HEK293 (cell line): Measurements from ENCODE around the gene AP1AR.

ENCODE experiments used
- CTCF ChIA-PET: fragments of 350-600 bp; formaldehyde crosslinking; extraction: SDS; loops from one replicate; lab custom pipeline; 2021; ENCODE audit warnings: antibody characterized with exemption; lab: Yijun Ruan, JAX
- POLR2A ChIA-PET: fragments of 300-600 bp; formaldehyde crosslinking; extraction: SDS; loops from one replicate; lab custom pipeline; 2020; ENCODE audit warnings: antibody characterized with exemption, inconsistent platforms; lab: Yijun Ruan, JAX
- H3K27ac ChIP-seq: fragments of 200-500 bp; sonication (Bioruptor generic); 2 replicates; pipeline ENCODE4 v1.5.1; 2014; ENCODE audit warnings: low read depth, low read length, control low read depth, inconsistent platforms; ENCODE audit errors: extremely low read depth
- H3K36me3 ChIP-seq, 2 experiments: fragments of 200-500 bp in 1 of 2; sonication (Bioruptor generic) in 1 of 2; 1 replicate in 1 of 2; 2 replicates in 1 of 2; pipeline ENCODE4 v1.5.1; 2014 to 2017; ENCODE audit warnings: inconsistent platforms in 2 of 2, low read length in 2 of 2; ENCODE audit not compliant: control insufficient read depth in 2 of 2, insufficient read depth in 1 of 2
- H3K4me1 ChIP-seq: fragments of 200-500 bp; sonication (Bioruptor generic); 2 replicates; pipeline ENCODE4 v1.5.1; 2014; ENCODE audit warnings: mild to moderate bottlenecking, low read length, inconsistent platforms; ENCODE audit not compliant: control insufficient read depth, insufficient read depth
- H3K4me3 ChIP-seq: 2 replicates; pipeline ENCODE4 v1.5.1; 2011; ENCODE audit warnings: low read depth, mild to moderate bottlenecking, control low read depth, low read length, moderate library complexity
- H3K9me3 ChIP-seq: fragments of 200-500 bp; sonication (Bioruptor generic); 2 replicates; pipeline ENCODE4 v1.5.1; 2014; ENCODE audit warnings: low read depth, low read length, inconsistent platforms; ENCODE audit not compliant: control insufficient read depth, insufficient read depth
- AEBP2 ChIP-seq: fragments of 450-650 bp; formaldehyde crosslinking; IDR thresholded peaks from 2 replicates; pipeline ENCODE4 v1.5.1; 2016; ENCODE audit warnings: missing biosample characterization, missing genetic modification characterization, borderline replicate concordance
- EGR2 ChIP-seq: fragments of 450-650 bp; formaldehyde crosslinking; IDR thresholded peaks from 2 replicates; pipeline ENCODE4 v1.5.1; 2016; ENCODE audit warnings: low read depth, missing biosample characterization, missing genetic modification characterization
- GFI1B ChIP-seq: fragments of 450-650 bp; formaldehyde crosslinking; IDR thresholded peaks from 2 replicates; pipeline ENCODE4 v1.5.1; 2016; ENCODE audit warnings: missing biosample characterization, missing genetic modification characterization
- HOXA7 ChIP-seq: sonication (generic); formaldehyde crosslinking; IDR thresholded peaks from 2 replicates; pipeline ENCODE4 v1.8.1; 2022; ENCODE audit warnings: missing genetic modification reagents, borderline replicate concordance
- KLF1 ChIP-seq: fragments of 450-650 bp; formaldehyde crosslinking; IDR thresholded peaks from 2 replicates; pipeline ENCODE4 v1.5.1; 2016; ENCODE audit warnings: missing biosample characterization, missing genetic modification characterization
- PRDM1 ChIP-seq: fragments of 450-650 bp; formaldehyde crosslinking; IDR thresholded peaks from 2 replicates; pipeline ENCODE4; 2016; ENCODE audit warnings: missing biosample characterization, missing genetic modification characterization
- PRDM4 ChIP-seq: fragments of 450-650 bp; formaldehyde crosslinking; IDR thresholded peaks from 2 replicates; pipeline ENCODE4 v1.5.1; 2017; ENCODE audit warnings: missing biosample characterization, missing genetic modification characterization
- PRDM6 ChIP-seq: fragments of 450-650 bp; formaldehyde crosslinking; IDR thresholded peaks from 2 replicates; pipeline ENCODE4 v1.5.1; 2017; ENCODE audit warnings: missing biosample characterization, missing genetic modification characterization
- SETDB1 ChIP-seq: IDR thresholded peaks from one replicate; pipeline ENCODE4 v1.6.1; 2017; ENCODE audit warnings: mild to moderate bottlenecking, low read length, moderate library complexity, mixed read lengths; ENCODE audit not compliant: insufficient read length
- TCF7L2 ChIP-seq: IDR thresholded peaks from 2 replicates; pipeline ENCODE4 v1.6.1; 2011; ENCODE audit warnings: low read depth, mild to moderate bottlenecking, inconsistent platforms, low read length, moderate library complexity, borderline replicate concordance
- YY1 ChIP-seq: fragments of 450-650 bp; formaldehyde crosslinking; IDR thresholded peaks from 2 replicates; pipeline ENCODE4 v1.5.1; 2018; ENCODE audit warnings: missing biosample characterization, missing genetic modification characterization
- ZBTB20 ChIP-seq: fragments of 450-650 bp; formaldehyde crosslinking; IDR thresholded peaks from 2 replicates; pipeline ENCODE4 v1.5.1; 2016; ENCODE audit warnings: missing biosample characterization, missing genetic modification characterization
- ZBTB8A ChIP-seq: fragments of 450-650 bp; formaldehyde crosslinking; IDR thresholded peaks from 2 replicates; pipeline ENCODE4 v1.5.1; 2016; ENCODE audit warnings: missing biosample characterization, missing genetic modification characterization
- ZFP3 ChIP-seq: fragments of 450-650 bp; formaldehyde crosslinking; IDR thresholded peaks from 2 replicates; pipeline ENCODE4 v1.5.1; 2016; ENCODE audit warnings: low read depth, missing biosample characterization, missing genetic modification characterization
- ZNF174 ChIP-seq: fragments of 450-650 bp; formaldehyde crosslinking; IDR thresholded peaks from 2 replicates; pipeline ENCODE4 v1.5.0; 2017; ENCODE audit warnings: missing biosample characterization, mild to moderate bottlenecking, missing genetic modification characterization
- ZNF2 ChIP-seq: fragments of 450-650 bp; formaldehyde crosslinking; IDR thresholded peaks from 2 replicates; pipeline ENCODE4 v1.5.1; 2016; ENCODE audit warnings: missing biosample characterization, missing genetic modification characterization
- ZNF350 ChIP-seq: fragments of 450-650 bp; formaldehyde crosslinking; IDR thresholded peaks from 2 replicates; pipeline ENCODE4 v1.5.0; 2017; ENCODE audit warnings: missing biosample characterization, mild to moderate bottlenecking, missing genetic modification characterization
- ZNF362 ChIP-seq: fragments of 450-650 bp; formaldehyde crosslinking; IDR thresholded peaks from 2 replicates; pipeline ENCODE4 v1.5.1; 2016; ENCODE audit warnings: missing biosample characterization, missing genetic modification characterization
- ZNF398 ChIP-seq: fragments of 450-650 bp; formaldehyde crosslinking; IDR thresholded peaks from 2 replicates; pipeline ENCODE4 v1.5.1; 2017; ENCODE audit warnings: missing biosample characterization, missing genetic modification characterization
- ZNF423 ChIP-seq: fragments of 450-650 bp; formaldehyde crosslinking; IDR thresholded peaks from 2 replicates; pipeline ENCODE4 v1.5.1; 2016; ENCODE audit warnings: missing biosample characterization, missing genetic modification characterization
- ZNF501 ChIP-seq: fragments of 450-650 bp; formaldehyde crosslinking; IDR thresholded peaks from 2 replicates; pipeline ENCODE4 v1.5.1; 2016; ENCODE audit warnings: missing biosample characterization, missing genetic modification characterization
- ZNF654 ChIP-seq: fragments of 450-650 bp; formaldehyde crosslinking; IDR thresholded peaks from 2 replicates; pipeline ENCODE4 v1.5.1; 2016; ENCODE audit warnings: low read depth, missing biosample characterization, missing genetic modification characterization
- ZNF660 ChIP-seq: fragments of 450-650 bp; IDR thresholded peaks from 2 replicates; pipeline ENCODE4 v1.5.1; 2018; ENCODE audit warnings: missing biosample characterization, mild to moderate bottlenecking, missing genetic modification characterization
- ZNF776 ChIP-seq: fragments of 450-650 bp; formaldehyde crosslinking; IDR thresholded peaks from 2 replicates; pipeline ENCODE4 v1.5.0; 2017; ENCODE audit warnings: missing biosample characterization, missing genetic modification characterization, borderline replicate concordance
- ZNF777 ChIP-seq: fragments of 450-650 bp; formaldehyde crosslinking; IDR thresholded peaks from 2 replicates; pipeline ENCODE4 v1.5.1; 2017; ENCODE audit warnings: missing biosample characterization, missing genetic modification characterization, borderline replicate concordance
- ZNF791 ChIP-seq: fragments of 450-650 bp; formaldehyde crosslinking; IDR thresholded peaks from 2 replicates; pipeline ENCODE4 v1.5.1; 2016; ENCODE audit warnings: missing biosample characterization, missing genetic modification characterization
- ZNF830 ChIP-seq: fragments of 450-650 bp; IDR thresholded peaks from 2 replicates; pipeline ENCODE4 v1.5.0; 2018; ENCODE audit warnings: missing biosample characterization, missing genetic modification characterization, low read depth, mild to moderate bottlenecking, moderate library complexity
- ZSCAN5A ChIP-seq: fragments of 450-650 bp; formaldehyde crosslinking; IDR thresholded peaks from 2 replicates; pipeline ENCODE4 v1.5.1; 2016; ENCODE audit warnings: missing biosample characterization, missing genetic modification characterization

Gene AP1AR

GRCh38 chr4:112296949-112297880, 65.6 kb downstream of the AP1AR start, which contains the start of gene ALPK1 (continued):
- peak; percentile 47 for TF ChIP-seq PRDM6 (tag by site-specific recombination)
- TF ChIP-seq SETDB1 = no peak
- no peak for TF ChIP-seq ZNF350
- TF ChIP-seq ZNF777 (tag by site-specific recombination) = no peak
- TF ChIP-seq ZNF174 = no peak
- no peak for TF ChIP-seq ZBTB8A
- TF ChIP-seq ZNF362 (tag by site-specific recombination) = 0 out of 2 replicates have a peak, but pooled peaks have one; percentile 39
- no peak for TF ChIP-seq HOXA7 (CRISPR knock-in tag)
- TF ChIP-seq TCF7L2 = no peak
- peak; percentile 69 for TF ChIP-seq PRDM1
- TF ChIP-seq EGR2 = no peak
- TF ChIP-seq ZNF776 (tag by site-specific recombination) = no peak
- TF ChIP-seq PRDM4 = no peak

DNA sequence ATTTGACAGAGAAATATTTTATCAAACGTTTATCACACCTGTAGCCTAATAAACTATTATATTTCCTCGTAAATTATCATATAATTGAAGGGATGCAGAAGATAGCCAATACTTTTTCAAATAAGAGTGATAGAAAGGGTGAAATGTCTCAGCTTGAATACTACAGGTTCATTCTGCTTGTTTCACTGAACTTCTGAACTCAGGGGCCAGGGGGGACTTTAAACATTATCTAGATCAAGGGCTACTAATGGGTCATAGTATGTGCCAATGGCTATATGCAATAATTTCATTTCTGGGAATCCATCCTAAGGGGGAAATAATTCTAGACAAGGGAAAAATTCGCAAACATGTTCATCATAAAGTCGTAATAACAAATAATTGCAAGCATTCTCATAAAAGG, 68.1 kb downstream of the AP1AR start:
- H3K4me3 ChIP-seq = no peak overlapping the region
- no peaks in the 10 kb centered on the region for H3K9me3 ChIP-seq
- H3K36me3 ChIP-seq = no peaks in the 10 kb centered on the region
- no peaks in the 10 kb centered on the region for H3K4me1 ChIP-seq
- no peak overlapping the region for H3K27ac ChIP-seq
- ChIA-PET POLR2A (no interaction called here), CTCF (interaction anchor here (0.6 to 1.4 kb wide), 2 partner anchors 23 to 1035 kb away, joined by 3 read pairs; no protein-coding TSS in a partner anchor)
- TF ChIP-seq ZNF501 (no peak), ZNF660 (no peak), AEBP2 (tag by site-specific recombination) (no peak), ZNF398 (no peak), ZNF654 (tag by site-specific recombination) (no peak), ZSCAN5A (tag by site-specific recombination) (no peak), KLF1 (no peak), ZNF830 (tag by site-specific recombination) (no peak), ZFP3 (tag by site-specific recombination) (no peak), ZNF791 (no peak), GFI1B (tag by site-specific recombination) (no peak), ZNF2 (tag by site-specific recombination) (no peak), ZBTB20 (tag by site-specific recombination) (no peak), ZNF423 (no peak), YY1 (no peak)
